Lung (tissue), 12 donors: Measurements from ENCODE around the gene SIRPB2. TPM values are rescaled to one million over a fixed set of nuclear protein-coding genes. Genes with fewer than 3 reads are reported as not detected.

Source experiments
- ATAC-seq: fragments of 200-7000 bp; cut with Tn5 transposase; one replicate; pipeline ENCODE4 v1.9.1; 2020; ENCODE audit warnings: moderate number of reproducible peaks; ENCODE audit not compliant: insufficient read depth, low FRiP score
- DNase-seq, 3 donors: peaks; one replicate each; pipeline ENCODE4 v3.0.0-alpha.2; 2013 to 2017
- H3K27ac ChIP-seq, 2 donors: one replicate each; pipeline ENCODE4 v1.5.1; 2013; ENCODE audit warnings: mild to moderate bottlenecking in 2 of 2, moderate library complexity in 2 of 2, control low read depth in 1 of 2, inconsistent platforms in 1 of 2, low read depth in 1 of 2, low read length in 1 of 2
- H3K27me3 ChIP-seq, 3 donors: one replicate each; pipeline ENCODE4 v1.5.1; 2013; ENCODE audit warnings: low read length in 2 of 3; ENCODE audit not compliant: control insufficient read depth in 3 of 3, insufficient read depth in 3 of 3
- H3K36me3 ChIP-seq, 4 donors: one replicate each; pipeline ENCODE4 v1.5.1; 2013; ENCODE audit warnings: low read length in 4 of 4, mild to moderate bottlenecking in 1 of 4, moderate library complexity in 1 of 4; ENCODE audit not compliant: control insufficient read depth in 4 of 4, insufficient read depth in 4 of 4
- H3K4me1 ChIP-seq, 5 donors: one replicate each; pipeline ENCODE4 v1.5.1; 2013; ENCODE audit warnings: low read length in 5 of 5, mild to moderate bottlenecking in 2 of 5, moderate library complexity in 1 of 5; ENCODE audit not compliant: control insufficient read depth in 5 of 5, insufficient read depth in 5 of 5
- H3K4me3 ChIP-seq: one replicate; pipeline ENCODE4 v1.5.1; 2013; ENCODE audit warnings: mild to moderate bottlenecking, control low read depth, moderate library complexity
- H3K9ac ChIP-seq, 2 donors: one replicate each; pipeline ENCODE4 v1.5.1; 2013; ENCODE audit warnings: low read length in 2 of 2, control low read depth in 1 of 2; ENCODE audit not compliant: insufficient read depth in 1 of 2
- H3K9me3 ChIP-seq, 4 donors: one replicate each; pipeline ENCODE4 v1.5.1; 2013; ENCODE audit warnings: low read length in 3 of 4, mild to moderate bottlenecking in 1 of 4, moderate library complexity in 1 of 4; ENCODE audit not compliant: control insufficient read depth in 4 of 4, insufficient read depth in 3 of 4
- CTCF ChIP-seq: IDR thresholded peaks from 2 replicates; pipeline ENCODE4 v1.5.1; 2012; ENCODE audit warnings: mild to moderate bottlenecking; ENCODE audit errors: control extremely low read depth, extremely low read depth
- WGBS, 2 donors: extraction: QIAGEN DNeasy Blood & Tissue Kit; methylation state at CpG; one replicate each; pipeline ENCODE4 v1.1.7; 2013; 5-methylcytosine and 5-hydroxymethylcytosine counted together
- polyA plus RNA-seq, 2 donors: library from polyadenylated mRNA; stranded (reverse); fragments of 200-250 nt; gene quantifications; one replicate each; pipeline ENCODE4 v1.2.1, GENCODE V29; 2013
- total RNA-seq, 2 donors: library from RNA; depleted of rRNA in 1 of 2; stranded (reverse); fragments of >200 nt in 1 of 2; gene quantifications; one replicate each; pipeline ENCODE4 v1.2.1, GENCODE V29; 2014 to 2021
- donor health status: control.
- donor health status: control.
- donor health status: Bipolar disorder and iron deficiency.
- donor health status: healthy.
- donor health status: DM: yes; HTN: yes; CAD: no.

SIRPB2 gene
- total and polyA plus RNA-seq, 4 donors = 3.9 to 30.9 (median 11.6) TPM

- Histone ChIP-seq H3K4me3 (no peak overlapping the region), H3K27me3 (peaks cover 0 to 5% (median 0%) of the 10 kb centered on the region in 3 donors), H3K9me3 (peaks cover 0 to 4% (median 2%) of the 10 kb centered on the region in 4 donors), H3K27ac (no peak overlapping the region), H3K9ac (no peak overlapping the region), H3K4me1 (peaks cover 0 to 4% (median 0%) of the 10 kb centered on the region in 5 donors), H3K36me3 (no peaks in the 10 kb centered on the region)
- no peak for TF ChIP-seq CTCF
- ATAC-seq (no peak), DNase-seq (no peak)
- 35 to 42% methylated on average over 3 of the region's 3 CpGs for WGBS, 2 donors
Observed at GRCh38 chr20:1494436-1494835, 3.2 kb upstream of the SIRPB2 start.

- Histone ChIP-seq H3K36me3 (no peaks in the 10 kb centered on the region), H3K4me3 (no peak overlapping the region), H3K27ac (no peak overlapping the region), H3K9me3 (peaks cover 0 to 4% (median under 1%) of the 10 kb centered on the region in 4 donors), H3K4me1 (peaks cover 0 to 4% (median 0%) of the 10 kb centered on the region in 5 donors), H3K27me3 (peaks cover 0 to 7% (median 2%) of the 10 kb centered on the region in 3 donors), H3K9ac (no peak overlapping the region)
- no peak for TF ChIP-seq CTCF
- DNase-seq (no peak), ATAC-seq (no peak)
- 78 to 79% methylated on average over 1 of the region's 1 CpG for WGBS, 2 donors
Observed at GRCh38 chr20:1493536-1493935, 2.3 kb upstream of the SIRPB2 start.

GRCh38 chr20:1491860-1492642, 831 bp upstream of the SIRPB2 start:
- no peak for TF ChIP-seq CTCF
- Histone ChIP-seq H3K27ac (peak overlapping the region in 1 of 2 donors; percentile 55), H3K9me3 (peaks cover 0 to 2% (median under 1%) of the 10 kb centered on the region in 4 donors), H3K9ac (no peak overlapping the region), H3K36me3 (no peaks in the 10 kb centered on the region), H3K4me1 (peaks cover 0 to 4% (median 0%) of the 10 kb centered on the region in 5 donors), H3K27me3 (peaks cover 0 to 7% (median 2%) of the 10 kb centered on the region in 3 donors), H3K4me3 (no peak overlapping the region)
- no peak for DNase-seq
- no peak for ATAC-seq
- 36% methylated on average over 2 of the region's 2 CpGs for WGBS, 2 donors
